K562 (cell line): ENCODE results near the gene PPIE. TPM values are rescaled to one million over a fixed set of nuclear protein-coding genes. Genes with fewer than 3 reads are reported as not detected.

Experiments
- ATAC-seq: fragments of 200-7000 bp; cut with Tn5 transposase; 3 replicates; pipeline ENCODE4 v1.9.1; 2020; ENCODE audit warnings: moderate library complexity
- BruUV-seq: library from RNA; stranded (reverse); fragments of 400-500 nt; replicated peaks from 2 replicates; lab custom pipeline; 2021; lab: Mats Ljungman, UMichigan
- CTCF ChIA-PET: fragments of 300-600 bp; formaldehyde crosslinking; extraction: SDS; loops from one replicate; lab custom pipeline; 2021; ENCODE audit warnings: low intra/inter-chr PET ratio; lab: Yijun Ruan, JAX
- POLR2A ChIA-PET: fragments of 300-600, 350-650 bp; sonication (Branson Sonifier 250); formaldehyde crosslinking; extraction: SDS; loops from one replicate; lab custom pipeline; 2021; ENCODE audit warnings: antibody characterized with exemption, inconsistent platforms; lab: Yijun Ruan, JAX
- DNase-seq, 4 experiments: peaks; one replicate each; pipeline versions ENCODE4 v3.0.0 to v3.0.0-alpha.2; 2011 to 2018; ENCODE audit warnings: low spot score in 3 of 4, mixed read lengths in 3 of 4; ENCODE audit errors: extremely low read depth in 1 of 4
- FAIRE-seq: peaks from 2 replicates; lab custom pipeline; 2011; peaks lifted over from hg19 to GRCh38; lab: Jason Lieb, UNC
- H2AFZ ChIP-seq: 2 replicates; pipeline ENCODE4 v1.6.0; 2011; ENCODE audit warnings: low read depth, low read length, control low read depth, inconsistent platforms
- H3K27ac ChIP-seq: fragments of 200-600 bp; 3 replicates; pipeline ENCODE4 v1.8.0; 2011; ENCODE audit warnings: low read depth, mild to moderate bottlenecking, control low read depth, inconsistent platforms, low read length, moderate library complexity, mixed read lengths; ENCODE audit errors: extremely low read depth
- H3K27me3 ChIP-seq, 2 experiments: fragments of 300-600 bp in 1 of 2; 2 replicates in 1 of 2; 3 replicates in 1 of 2; pipeline versions ENCODE4 v1.6.0 to v1.8.0; 2011; ENCODE audit warnings: inconsistent platforms in 2 of 2, low read length in 2 of 2, mild to moderate bottlenecking in 1 of 2, mixed read lengths in 1 of 2, moderate library complexity in 1 of 2; ENCODE audit not compliant: control insufficient read depth in 2 of 2, insufficient read depth in 2 of 2
- H3K36me3 ChIP-seq: fragments of 300-600 bp; 3 replicates; pipeline ENCODE4 v1.8.0; 2011; ENCODE audit warnings: mild to moderate bottlenecking, low read length, inconsistent platforms; ENCODE audit not compliant: control insufficient read depth, insufficient read depth
- H3K4me1 ChIP-seq, 2 experiments: fragments of 200-600 bp in 1 of 2; replicated peaks in 1 of 2; 2 replicates in 1 of 2; 3 replicates in 1 of 2; pipeline versions ENCODE4 v1.5.1 to v1.8.0; 2011; ENCODE audit warnings: inconsistent platforms in 2 of 2, low read length in 2 of 2, mild to moderate bottlenecking in 1 of 2, mixed read lengths in 1 of 2, moderate library complexity in 1 of 2; ENCODE audit not compliant: control insufficient read depth in 2 of 2, insufficient read depth in 2 of 2
- H3K4me2 ChIP-seq: 2 replicates; pipeline ENCODE4 v1.6.1; 2011; ENCODE audit warnings: low read length, control low read depth, inconsistent platforms, mixed read lengths; ENCODE audit not compliant: insufficient read depth
- H3K4me3 ChIP-seq: fragments of 200-600 bp; sonication (generic), shearing (Covaris generic); 2 replicates; pipeline ENCODE4 v1.5.1; 2016; ENCODE audit warnings: control low read depth, inconsistent platforms
- H3K79me2 ChIP-seq: fragments of 200-600 bp; 3 replicates; pipeline ENCODE4 v1.8.0; 2011; ENCODE audit warnings: low read length, inconsistent platforms; ENCODE audit not compliant: control insufficient read depth, insufficient read depth
- H3K9ac ChIP-seq, 2 experiments: 2 replicates each; pipeline versions ENCODE4 v1.6.0 to v1.6.1; 2011; ENCODE audit warnings: low read depth in 2 of 2, low read length in 2 of 2, control low read depth in 1 of 2, inconsistent platforms in 1 of 2, mild to moderate bottlenecking in 1 of 2, mixed read lengths in 1 of 2; ENCODE audit not compliant: insufficient read depth in 1 of 2
- H3K9me1 ChIP-seq: one replicate; pipeline ENCODE4 v1.6.0; 2011; ENCODE audit warnings: inconsistent platforms, mild to moderate bottlenecking, low read length, moderate library complexity; ENCODE audit not compliant: control insufficient read depth, insufficient read depth
- H3K9me3 ChIP-seq: replicated peaks from 2 replicates; pipeline ENCODE4 v1.5.1; 2011; ENCODE audit warnings: low read depth, low read length, inconsistent platforms; ENCODE audit not compliant: control insufficient read depth, insufficient read depth
- H4K20me1 ChIP-seq: replicated peaks from 2 replicates; pipeline ENCODE4 v1.6.1; 2011; ENCODE audit warnings: low read length, inconsistent platforms, mixed read lengths; ENCODE audit not compliant: control insufficient read depth, insufficient read depth
- CREB3L1 ChIP-seq: fragments of 450-650 bp; IDR thresholded peaks from 2 replicates; pipeline ENCODE4 v1.6.1; 2014; ENCODE audit warnings: low read depth, mild to moderate bottlenecking, moderate library complexity, borderline replicate concordance
- HDGF ChIP-seq: fragments of 450-650 bp; IDR thresholded peaks from 2 replicates; pipeline ENCODE4 v1.6.1; 2016
- KDM1A ChIP-seq, 2 experiments: fragments of 450-650 bp; IDR thresholded peaks; 2 replicates each; pipeline ENCODE4 v1.6.1; 2016; ENCODE audit warnings: mild to moderate bottlenecking in 2 of 2
- MYBL2 ChIP-seq, 2 experiments: fragments of 450-650 bp in 1 of 2; sonication (generic) in 1 of 2; formaldehyde crosslinking in 1 of 2; IDR thresholded peaks; 2 replicates each; pipeline versions ENCODE4 v1.6.1 to v1.8.1; 2017 to 2022; ENCODE audit warnings: borderline replicate concordance in 1 of 2, inconsistent platforms in 1 of 2, low read depth in 1 of 2, mild to moderate bottlenecking in 1 of 2, missing genetic modification reagents in 1 of 2, moderate library complexity in 1 of 2
- NR4A1 ChIP-seq, 2 experiments: fragments of 250-450 bp in 1 of 2; fragments of 450-650 bp in 1 of 2; sonication (Bioruptor Pico) in 1 of 2; IDR thresholded peaks; 2 replicates each; pipeline versions ENCODE4 v1.4.0 to v1.6.1; 2016 to 2020; ENCODE audit warnings: mild to moderate bottlenecking in 2 of 2, missing compliant biosample characterization in 1 of 2, missing genetic modification characterization in 1 of 2, moderate library complexity in 1 of 2
- ZNF263 ChIP-seq: sonication (generic); formaldehyde crosslinking; IDR thresholded peaks from 2 replicates; pipeline ENCODE4 v1.8.0; 2022; ENCODE audit warnings: mild to moderate bottlenecking, missing genetic modification reagents, borderline replicate concordance
- ZNF436 ChIP-seq: fragments of 250-450, 450-650 bp; sonication (Bioruptor Pico); formaldehyde crosslinking; IDR thresholded peaks from 2 replicates; pipeline ENCODE4 v1.7.0; 2020; ENCODE audit warnings: mild to moderate bottlenecking
- ZNF507 ChIP-seq: conservative IDR thresholded peaks from 2 replicates; pipeline ENCODE4 v1.6.1; 2017; ENCODE audit warnings: missing genetic modification characterization, missing compliant biosample characterization
- WGBS: fragments of 100-300 bp; shearing (Covaris generic); methylation state at CpG from one replicate; pipeline ENCODE4 v1.1.6; 2016; ENCODE audit warnings: low coverage, mixed read lengths; ENCODE audit not compliant: insufficient coverage; ENCODE audit errors: missing lambda C conversion rate; 5-methylcytosine and 5-hydroxymethylcytosine counted together
- in situ Hi-C: fragments of 300-500 bp; cut with MboI; formaldehyde crosslinking; loops from 4 replicates; pipeline ENCODE4 v1.15.0; 2018; ENCODE audit warnings: inconsistent platforms, mixed read lengths
- intact Hi-C: fragments of 100-400 bp; cut with micrococcal nuclease; formaldehyde crosslinking; loops from 2 replicates; pipeline ENCODE4 v1.14.2; 2022
- polyA plus RNA-seq, 8 experiments: library from polyadenylated mRNA; depleted of rRNA in 4 of 8; stranded (reverse) in 5 of 8; unstranded in 3 of 8; fragments of >200 nt; fragmentation: Nextera tagmentation in 2 of 8; fragmentation: Illumina TruSeq in 1 of 8; extraction: Ambion mirVana in 2 of 8; extraction: Trizol in 1 of 8; gene quantifications; 2 replicates each; pipeline versions ENCODE4 v1.2.1 to v1.2.3, GENCODE V29; 2011 to 2014; ENCODE audit warnings: inconsistent platforms in 1 of 8, missing spikeins in 1 of 8
- total RNA-seq, 7 experiments: library from RNA; depleted of rRNA in 6 of 7; stranded (reverse); fragments of >200 nt in 6 of 7; fragmentation: Illumina TruSeq in 2 of 7; extraction: Trizol in 2 of 7; gene quantifications; 2 replicates each; pipeline versions ENCODE4 v1.2.1 to v1.2.3, GENCODE V29; 2011 to 2021; ENCODE audit warnings: low replicate concordance in 1 of 7

The PPIE gene
- total and polyA plus RNA-seq, 9 of the 15 experiments (the other 6 are each of a cell fraction or from before 2014, with no cell fraction given), result 75.4 to 444 (median 131) TPM

- Histone ChIP-seq H3K27me3 (peaks cover 25 to 54% of the 10 kb centered on the region in 2 experiments), H4K20me1 (no peaks in the 10 kb centered on the region), H3K4me2 (no peak overlapping the region), H3K4me1 (peaks cover 0 to 21% of the 10 kb centered on the region in 2 experiments; a peak in 2 of 5 replicates), H3K36me3 (no peaks in the 10 kb centered on the region), H3K9me1 (no peaks in the 10 kb centered on the region), H3K27ac (no peak overlapping the region), H3K9ac (no peak overlapping the region), H2AFZ (no peak overlapping the region), H3K4me3 (no peak overlapping the region), H3K79me2 (no peaks in the 10 kb centered on the region), H3K9me3 (no peaks in the 10 kb centered on the region)
- 0% methylated on average over 1 of the region's 1 CpG for WGBS
- BruUV-seq, result no TSS peak
- FAIRE-seq (no peak), DNase-seq (no peak), ATAC-seq (no peak)
- intact Hi-C loops, result no loop called here
- ChIA-PET POLR2A (interaction anchor here (0.9 to 2.3 kb wide), 3 partner anchors 17 to 44 kb away, joined by 3 to 5 read pairs (median 5); partner anchors contain the start of gene PPIE), CTCF (no interaction called here)
- TF ChIP-seq ZNF263 (CRISPR knock-in tag) (no peak), CREB3L1 (no peak), HDGF (no peak), MYBL2 (IDR thresholded peaks at IDR 0.05; ENCODE audit: low read depth) (no peak), MYBL2 (CRISPR knock-in tag; IDR thresholded peaks at IDR 0.05; ENCODE audit: borderline replicate concordance) (no peak), ZNF436 (CRISPR knock-in tag) (no peak), KDM1A (IDR thresholded peaks at IDR 0.05) (no peak), ZNF507 (tag) (no peak), NR4A1 (CRISPR knock-in tag; IDR thresholded peaks at IDR 0.05) (no peak), NR4A1 (tag; IDR thresholded peaks at IDR 0.05) (no peak)
- in situ Hi-C loops, result no loop called here
Measured at GRCh38 chr1:39695016-39695415, 43.7 kb upstream of the PPIE start.
